Ectodermal cell (in vitro differentiated cells): Measurements from ENCODE around the gene SLC16A12.
"Not testable (repeated sequence)": the region's sequence is repeated elsewhere in the genome, so short reads cannot be mapped to it uniquely, and the experiment has no call there.

Experiments used
- H3K27ac ChIP-seq: 2 replicates; pipeline ENCODE4 v1.7.0; 2013; ENCODE audit warnings: mild to moderate bottlenecking, low read depth, low read length; ENCODE audit not compliant: insufficient read depth, poor library complexity, severe bottlenecking
- H3K27me3 ChIP-seq: 2 replicates; pipeline ENCODE4 v1.7.0; 2013; ENCODE audit warnings: mild to moderate bottlenecking, low read length; ENCODE audit not compliant: insufficient read depth, control insufficient read depth, poor library complexity, severe bottlenecking
- H3K36me3 ChIP-seq: one replicate; pipeline ENCODE4 v1.7.0; 2013; ENCODE audit warnings: low read length; ENCODE audit not compliant: control insufficient read depth, insufficient read depth
- H3K4me1 ChIP-seq: one replicate; pipeline ENCODE4 v1.7.0; 2013; ENCODE audit warnings: low read length; ENCODE audit not compliant: control insufficient read depth, insufficient read depth
- H3K4me3 ChIP-seq: 2 replicates; pipeline ENCODE4 v1.7.0; 2013; ENCODE audit warnings: low read depth, low read length, control low read depth; ENCODE audit not compliant: insufficient read depth
- H3K9me3 ChIP-seq: 2 replicates; pipeline ENCODE4 v1.7.0; 2013; ENCODE audit warnings: mild to moderate bottlenecking, low read length, moderate library complexity; ENCODE audit not compliant: control insufficient read depth
- WGBS, 2 experiments: methylation state at CpG; one replicate each; pipeline ENCODE4 v1.1.7; 2013; ENCODE audit warnings: missing lambda C conversion rate in 2 of 2; 5-methylcytosine and 5-hydroxymethylcytosine counted together

SLC16A12 gene

DNA sequence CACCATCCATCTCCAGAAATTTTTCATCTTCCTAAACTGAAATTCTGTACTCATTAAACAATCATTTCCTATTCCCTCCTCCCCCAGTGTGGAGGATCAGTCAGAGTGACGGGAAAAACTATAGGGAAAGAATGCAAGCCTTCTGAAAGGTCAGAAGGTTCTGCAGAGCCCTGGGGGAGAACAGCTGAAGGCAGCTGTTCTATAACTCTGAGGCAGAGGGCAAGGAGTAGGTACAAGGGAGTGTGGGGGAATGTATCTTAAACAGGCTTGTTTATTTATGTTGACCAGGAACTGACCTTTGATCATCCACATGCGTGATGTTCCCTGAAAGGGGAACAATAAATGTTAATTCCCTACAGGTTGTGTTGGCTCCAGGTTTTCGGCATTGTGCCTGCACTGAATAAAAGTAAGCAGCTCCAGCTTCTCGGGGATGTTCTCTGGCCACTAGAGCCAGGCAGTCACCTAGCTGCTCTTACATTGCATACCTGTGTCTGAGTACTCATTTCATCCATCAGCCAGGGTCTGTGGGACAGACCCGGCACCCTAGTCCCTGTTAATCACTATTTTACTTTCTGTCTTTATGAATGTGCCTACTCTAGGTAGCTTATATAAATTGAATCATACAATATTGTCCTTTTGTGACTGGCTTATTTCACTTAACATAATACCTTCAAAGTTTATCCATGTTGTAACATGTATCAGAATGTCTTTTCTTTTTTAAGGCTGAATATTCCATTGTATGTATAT lies 137.2 kb downstream of the SLC16A12 start:
- H3K27ac ChIP-seq: no peak overlapping the region
- H3K4me3 ChIP-seq: no peak overlapping the region
- WGBS, 2 experiments: 84 to 87% methylated on average over 5 of the region's 5 CpGs
- H3K27me3 ChIP-seq: no peaks in the 10 kb centered on the region
- no peaks in the 10 kb centered on the region for H3K9me3 ChIP-seq
- H3K4me1 ChIP-seq: no peaks in the 10 kb centered on the region
- H3K36me3 ChIP-seq: peaks cover 8% of the 10 kb centered on the region

DNA sequence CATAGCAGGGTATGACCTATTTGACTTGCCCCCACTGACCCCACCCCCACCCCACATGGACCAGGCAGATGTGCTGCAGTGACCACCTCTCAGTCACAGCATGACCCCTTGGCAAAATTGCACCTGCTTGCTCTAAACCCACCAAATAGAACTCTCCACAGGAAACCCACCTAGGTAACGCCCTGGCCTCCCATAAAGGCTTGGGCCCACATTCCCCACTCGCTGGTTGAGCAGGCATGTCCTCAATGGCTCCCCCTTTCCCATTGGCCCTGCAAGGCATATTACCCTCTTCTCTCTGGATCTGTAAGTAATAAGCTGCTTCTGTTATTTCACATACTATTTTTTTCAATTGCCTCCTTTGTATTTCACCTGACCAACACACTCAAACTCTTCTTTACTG lies 140.3 kb downstream of the SLC16A12 start:
- H3K9me3 ChIP-seq: no peaks in the 10 kb centered on the region
- H3K27me3 ChIP-seq: no peaks in the 10 kb centered on the region
- 90 to 94% methylated on average over 2 of the region's 2 CpGs for WGBS, 2 experiments
- H3K4me3 ChIP-seq: no peak overlapping the region
- no peak overlapping the region for H3K27ac ChIP-seq
- H3K36me3 ChIP-seq: no peaks in the 10 kb centered on the region
- no peaks in the 10 kb centered on the region for H3K4me1 ChIP-seq

DNA sequence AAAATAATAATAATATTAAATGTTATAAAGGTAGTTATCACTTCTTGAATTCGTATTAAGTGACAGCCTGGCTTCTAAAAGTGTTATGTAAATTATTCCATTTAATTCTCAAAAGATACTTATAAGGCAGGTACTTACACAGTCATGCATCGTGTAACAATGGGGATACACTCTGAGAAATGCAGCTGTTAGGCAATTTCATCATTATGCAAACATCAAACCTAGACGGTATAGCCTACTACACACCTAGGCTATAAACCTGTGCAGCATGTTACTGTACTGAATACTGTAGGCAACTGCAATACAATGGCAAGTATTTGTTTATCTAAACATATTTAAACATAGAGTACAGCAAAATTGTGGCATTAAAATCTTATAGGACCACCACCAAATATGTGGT lies 141.5 kb downstream of the SLC16A12 start:
- H3K36me3 ChIP-seq: no peaks in the 10 kb centered on the region
- H3K27ac ChIP-seq: no peak overlapping the region
- 96 to 100% methylated on average over 1 to 2 of the region's 3 CpGs for WGBS, 2 experiments
- no peak overlapping the region for H3K4me3 ChIP-seq
- no peaks in the 10 kb centered on the region for H3K27me3 ChIP-seq
- no peaks in the 10 kb centered on the region for H3K4me1 ChIP-seq
- H3K9me3 ChIP-seq: no peaks in the 10 kb centered on the region

DNA sequence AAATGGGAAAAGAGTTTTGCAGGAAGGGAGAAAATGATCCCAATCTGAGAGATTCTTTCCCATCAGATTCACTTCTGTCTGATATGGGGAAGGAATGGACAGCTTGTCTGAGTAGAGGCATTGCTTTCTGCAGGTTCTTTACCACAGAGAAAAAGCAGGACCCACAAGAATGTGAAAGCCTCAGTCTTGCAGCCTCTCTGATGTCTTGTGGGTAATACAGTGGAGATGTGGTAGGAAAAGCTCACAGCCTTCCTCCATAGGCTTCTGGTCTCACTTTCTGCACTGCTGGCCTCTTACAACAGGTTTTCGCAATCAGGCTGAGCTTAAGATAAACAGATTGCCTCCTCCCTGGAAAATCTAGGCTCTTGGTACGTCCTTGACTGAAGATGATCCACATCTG lies 142.4 kb downstream of the SLC16A12 start:
- Histone ChIP-seq H3K9me3 (no peaks in the 10 kb centered on the region), H3K27me3 (no peaks in the 10 kb centered on the region), H3K36me3 (no peaks in the 10 kb centered on the region), H3K27ac (peak overlapping the region; percentile 18), H3K4me1 (no peaks in the 10 kb centered on the region), H3K4me3 (peak overlapping the region; percentile 50)
- 89 to 90% methylated on average over 2 of the region's 2 CpGs for WGBS, 2 experiments

DNA sequence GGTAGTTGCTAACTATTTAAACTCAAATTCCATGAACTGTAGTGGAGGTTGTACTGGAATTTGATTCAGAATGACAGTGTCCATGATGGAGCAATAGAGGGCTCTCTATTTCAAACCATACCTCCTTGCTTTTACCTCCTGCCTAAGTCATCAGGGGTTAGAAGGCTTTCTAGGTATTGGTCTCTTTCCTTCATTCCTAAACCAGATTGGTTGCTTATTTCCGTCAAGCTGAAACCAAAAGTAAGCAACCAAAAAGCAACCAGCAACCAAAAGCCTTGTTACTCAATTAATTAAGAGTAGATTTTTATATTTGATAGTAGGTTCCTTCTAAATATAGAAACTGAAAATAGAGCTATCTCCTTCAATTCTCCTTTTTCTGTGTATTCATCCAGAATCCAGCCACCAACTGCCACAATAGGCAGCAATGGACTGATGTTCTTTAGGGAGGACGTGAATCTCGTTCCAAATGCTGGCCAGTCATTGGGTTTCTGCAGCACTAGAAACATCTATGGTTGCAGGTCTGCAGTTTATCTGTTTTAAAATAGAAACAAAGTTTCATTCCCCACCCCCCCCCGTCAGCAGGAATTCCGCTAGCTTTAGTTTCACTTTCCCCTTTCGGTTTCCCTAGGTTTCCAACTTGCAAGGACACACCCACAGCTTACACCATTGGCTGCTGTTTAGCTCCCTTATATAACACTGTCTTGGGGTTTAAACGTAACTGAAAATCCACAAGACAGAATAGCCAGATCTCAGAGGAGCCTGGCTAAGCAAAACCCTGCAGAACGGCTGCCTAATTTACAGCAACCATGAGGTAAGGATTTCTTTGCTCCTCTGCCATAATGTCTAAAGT lies 143.3 kb downstream of the SLC16A12 start, which contains the start of gene IFIT1:
TSS of gene IFIT1 (plus strand) at position 717 of the 850 bp plus-strand sequence. CDS start at position 807, 90 bp downstream.
- Histone ChIP-seq H3K4me3 (peak within 1 kb of the TSS; percentile 50), H3K27me3 (no peaks in the 10 kb centered on the region), H3K9me3 (no peaks in the 10 kb centered on the region), H3K36me3 (no peaks in the 10 kb centered on the region), H3K4me1 (no peaks in the 10 kb centered on the region), H3K27ac (peak within 1 kb of the TSS; percentile 23)
- WGBS, 2 experiments: 15 to 18% methylated on average over 8 of the region's 8 CpGs

DNA sequence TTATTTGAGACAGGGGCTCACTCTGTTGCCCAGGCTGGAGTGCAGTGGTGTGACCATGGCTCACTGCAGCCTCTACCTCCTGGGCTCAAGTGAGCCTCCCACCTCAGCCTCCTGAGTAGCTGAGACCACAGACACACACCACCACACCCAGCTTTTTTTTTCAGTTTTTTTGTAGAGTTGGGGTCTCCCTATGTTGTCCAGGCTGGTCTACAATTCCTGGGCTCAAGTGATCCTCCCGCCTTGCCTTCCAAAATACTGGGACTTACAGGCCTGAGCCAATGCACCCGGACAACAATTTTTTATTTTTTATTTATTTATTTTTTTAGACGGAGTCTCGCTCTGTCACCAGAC lies 144.2 kb downstream of the SLC16A12 start:
- WGBS, 2 experiments: 85 to 100% methylated on average over 3 to 4 of the region's 4 CpGs
- H3K4me1 ChIP-seq, H3K4me3 ChIP-seq, H3K27ac ChIP-seq, H3K27me3 ChIP-seq, H3K9me3 ChIP-seq, H3K36me3 ChIP-seq: not testable (repeated sequence)

DNA sequence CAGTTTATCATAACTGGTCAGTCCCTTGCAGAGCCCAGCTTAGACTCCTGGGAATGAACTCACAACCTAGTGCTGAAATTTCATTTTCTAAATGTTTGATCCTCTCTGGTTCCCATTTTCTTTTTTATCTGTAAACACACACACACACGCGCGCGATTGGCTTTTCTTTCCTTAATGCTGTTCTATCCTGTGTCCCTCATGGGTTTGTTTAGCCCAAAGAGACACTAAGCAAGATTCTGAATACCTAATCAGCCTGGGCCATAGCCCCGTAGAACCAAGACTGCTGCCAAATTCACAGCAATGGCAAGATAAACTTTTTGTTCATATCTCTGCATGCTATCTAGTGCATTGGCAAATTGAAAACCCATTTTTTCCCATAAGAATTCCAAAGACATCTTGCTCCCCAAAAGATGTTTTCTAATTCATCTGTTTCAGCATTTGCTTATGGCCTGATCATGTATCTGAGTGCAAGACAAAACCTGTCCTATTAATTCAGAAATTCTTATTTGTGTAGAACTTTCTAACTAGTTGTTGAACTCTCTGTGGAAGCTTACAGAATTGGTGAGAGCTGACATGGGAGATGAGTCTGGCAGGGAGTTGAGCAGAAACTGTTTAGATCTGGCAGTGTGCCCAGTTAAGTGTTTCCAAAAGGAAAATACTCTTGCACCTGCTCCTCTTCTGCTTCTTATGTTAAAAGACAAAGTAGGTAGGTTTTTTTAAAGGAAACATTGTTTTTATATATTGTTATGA lies 144.7 kb downstream of the SLC16A12 start:
- H3K9me3 ChIP-seq: no peaks in the 10 kb centered on the region
- no peak overlapping the region for H3K27ac ChIP-seq
- 91 to 95% methylated on average over 5 of the region's 5 CpGs for WGBS, 2 experiments
- H3K4me3 ChIP-seq: no peak overlapping the region
- H3K4me1 ChIP-seq: no peaks in the 10 kb centered on the region
- H3K36me3 ChIP-seq: no peaks in the 10 kb centered on the region
- H3K27me3 ChIP-seq: no peaks in the 10 kb centered on the region

DNA sequence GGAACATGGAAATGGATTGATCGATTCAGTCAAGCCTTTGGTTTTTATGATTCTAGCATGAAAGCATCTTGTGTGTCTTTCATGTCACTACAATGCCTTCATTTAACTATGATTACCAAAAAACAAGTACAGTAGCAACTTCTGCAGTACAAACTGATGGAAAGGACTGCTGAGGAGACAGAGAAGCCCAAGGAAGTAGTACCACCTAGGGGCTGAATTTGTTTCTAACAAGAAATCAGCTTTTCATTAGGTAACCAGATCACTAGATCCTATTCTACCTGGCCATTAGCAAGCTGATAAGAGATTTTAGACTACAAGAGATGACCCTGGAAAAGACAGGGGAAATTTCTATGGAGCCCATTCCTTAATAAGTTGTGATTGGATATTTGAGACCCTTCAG lies 146.1 kb downstream of the SLC16A12 start:
- Histone ChIP-seq H3K27ac (no peak overlapping the region), H3K36me3 (no peaks in the 10 kb centered on the region)

DNA sequence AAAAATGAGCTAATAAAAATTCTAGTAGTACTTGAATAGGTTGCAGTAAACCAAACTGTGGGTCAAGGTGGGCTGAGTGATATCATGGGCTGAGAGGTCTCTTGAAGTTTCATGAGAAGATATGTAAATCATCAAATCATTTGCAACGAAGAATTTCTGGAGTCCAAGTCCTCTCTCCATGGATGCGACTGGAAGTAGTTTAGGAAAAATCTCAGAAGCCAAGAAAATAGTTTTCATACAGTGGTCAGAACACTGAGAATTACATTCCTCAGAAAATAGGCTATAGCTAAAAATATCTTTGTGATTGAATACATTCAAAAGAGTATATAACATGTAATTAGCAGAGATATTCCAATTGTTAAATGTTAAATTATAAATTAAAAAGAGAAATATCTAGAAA lies 146.6 kb downstream of the SLC16A12 start:
- no peaks in the 10 kb centered on the region for H3K36me3 ChIP-seq
- WGBS, 2 experiments: 90 to 92% methylated on average over 2 of the region's 2 CpGs
- H3K9me3 ChIP-seq: no peaks in the 10 kb centered on the region
- H3K4me1 ChIP-seq: no peaks in the 10 kb centered on the region
- no peak overlapping the region for H3K4me3 ChIP-seq
- no peaks in the 10 kb centered on the region for H3K27me3 ChIP-seq
- no peak overlapping the region for H3K27ac ChIP-seq

More for the DNA sequence above, 146.1 kb downstream of the SLC16A12 start:
- H3K27me3 ChIP-seq: no peaks in the 10 kb centered on the region
- H3K4me1 ChIP-seq: no peaks in the 10 kb centered on the region
- H3K4me3 ChIP-seq: no peak overlapping the region
- 94 to 100% methylated on average over 1 of the region's 1 CpG for WGBS, 2 experiments
- H3K9me3 ChIP-seq: no peaks in the 10 kb centered on the region
